NCI-H82 treated with DMSO at 0.1 percent for 48 hours (cell line): ENCODE results near the gene SMYD3.

ENCODE experiments used
- DNase-seq: peaks from one replicate; lab custom pipeline; 2025; ENCODE audit not compliant: unreplicated experiment; lab: John Stamatoyannopoulos, UW

Gene SMYD3

GRCh38 chr1:246122071-246122470, 385.0 kb downstream of the SMYD3 start:
- no peak for DNase-seq

- no peak for DNase-seq
Measured at GRCh38 chr1:246121533-246121932, 385.5 kb downstream of the SMYD3 start.

DNA sequence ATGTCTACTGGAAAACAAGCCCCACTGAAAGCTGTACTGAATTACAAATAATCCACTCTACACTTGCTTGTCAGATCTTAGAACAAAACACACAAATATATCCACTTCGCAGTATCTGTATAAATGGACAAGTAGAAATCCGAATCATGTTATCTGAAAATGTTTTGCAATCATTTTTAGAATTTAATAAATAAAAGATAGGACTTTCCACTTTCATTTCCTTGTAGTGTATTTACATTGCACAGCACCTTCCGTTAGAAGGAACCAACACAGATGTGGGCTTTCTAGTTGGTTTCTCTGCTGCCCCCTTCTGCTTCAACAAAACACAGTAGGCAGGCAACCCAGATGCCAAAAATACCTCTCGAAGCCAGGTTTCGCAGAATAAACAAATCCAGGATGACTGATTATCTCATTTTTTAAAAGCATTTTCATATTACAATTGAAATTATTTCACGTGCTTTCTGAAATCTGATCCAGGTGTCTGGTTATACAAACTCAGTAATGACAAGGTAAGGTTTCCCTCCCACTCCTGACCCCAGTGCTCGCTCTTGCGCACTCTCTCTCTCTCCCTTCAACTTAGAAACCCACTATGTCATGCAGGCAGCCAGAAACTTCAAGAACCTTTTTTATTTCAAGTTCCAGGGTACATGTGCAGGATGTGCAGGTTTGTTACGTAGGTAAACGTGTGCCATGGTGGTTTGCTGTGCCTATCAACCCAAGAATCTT, 389.9 kb downstream of the SMYD3 start:
- peak; percentile 14 for DNase-seq

GRCh38 chr1:246114369-246114768, 392.7 kb downstream of the SMYD3 start:
- DNase-seq: no peak

DNA sequence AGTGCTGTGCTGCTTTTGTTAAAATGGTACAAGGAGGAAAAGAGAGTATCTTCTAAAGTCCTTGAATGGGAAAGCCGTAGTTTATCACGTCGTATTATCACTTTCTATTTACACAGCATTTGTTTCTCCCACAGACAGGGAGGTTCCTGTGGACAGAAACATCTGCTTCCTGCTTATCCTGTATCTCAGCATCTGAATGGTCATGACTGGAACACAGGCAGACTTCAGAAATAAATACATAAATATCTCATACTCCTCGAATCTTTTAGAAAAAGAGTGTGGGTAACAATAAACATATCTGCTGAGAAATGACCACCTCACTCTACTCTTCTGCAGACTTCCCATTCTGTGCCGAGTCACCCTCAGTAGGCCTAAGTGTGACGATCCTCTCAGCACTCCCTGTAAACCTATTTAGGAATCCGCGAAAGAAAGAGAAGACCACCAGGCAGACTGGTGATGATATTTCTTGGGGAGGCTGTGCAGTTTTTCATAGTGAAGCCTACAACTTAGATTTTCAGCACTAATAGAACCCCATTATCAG, 393.5 kb downstream of the SMYD3 start:
- DNase-seq: no peak

DNA sequence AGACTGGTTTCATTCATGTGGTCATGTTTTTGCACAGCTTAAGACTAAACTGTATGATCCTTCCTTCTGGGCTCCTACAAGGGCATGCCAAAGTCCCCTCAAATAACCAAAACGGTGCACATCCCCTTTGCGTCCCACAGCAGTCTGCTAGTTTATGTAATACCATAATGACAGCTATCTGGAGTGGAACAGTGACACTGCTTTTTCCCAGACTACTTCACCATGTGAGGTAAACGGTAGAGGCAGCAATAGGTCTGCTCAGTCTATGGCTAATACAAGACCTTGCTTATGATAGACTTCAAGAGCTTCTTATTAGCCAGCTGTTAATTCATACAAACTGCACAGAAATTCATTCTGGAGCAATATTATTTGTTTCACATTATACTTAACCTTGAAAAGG, 395.5 kb downstream of the SMYD3 start:
- DNase-seq: no peak

GRCh38 chr1:246110343-246111219, 396.5 kb downstream of the SMYD3 start:
- DNase-seq: no peak

- DNase-seq: no peak
Measured at GRCh38 chr1:246108278-246108925, 398.7 kb downstream of the SMYD3 start.

- DNase-seq: no peak
Measured at GRCh38 chr1:246107516-246108277, 399.4 kb downstream of the SMYD3 start.

DNA sequence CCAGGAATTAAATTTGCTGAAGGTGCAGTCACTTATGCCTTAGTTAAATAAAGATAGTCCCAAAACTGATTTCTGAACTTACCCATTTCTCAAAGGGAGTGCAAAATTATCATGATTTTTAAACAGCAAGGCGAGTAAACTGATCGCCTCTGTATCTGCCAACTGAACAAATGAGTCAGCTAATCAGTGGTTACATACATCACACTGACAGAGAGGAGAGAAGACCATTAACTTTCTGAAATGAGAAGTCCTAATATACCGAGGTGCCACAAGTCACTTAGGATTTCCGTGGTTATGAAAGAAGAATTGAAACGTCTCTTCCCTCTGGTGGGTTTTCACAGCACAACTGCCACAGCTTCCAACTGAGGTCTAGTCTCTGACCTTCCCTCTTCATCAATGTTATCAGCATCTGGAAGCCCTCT, 400.7 kb downstream of the SMYD3 start:
- DNase-seq: no peak

DNA sequence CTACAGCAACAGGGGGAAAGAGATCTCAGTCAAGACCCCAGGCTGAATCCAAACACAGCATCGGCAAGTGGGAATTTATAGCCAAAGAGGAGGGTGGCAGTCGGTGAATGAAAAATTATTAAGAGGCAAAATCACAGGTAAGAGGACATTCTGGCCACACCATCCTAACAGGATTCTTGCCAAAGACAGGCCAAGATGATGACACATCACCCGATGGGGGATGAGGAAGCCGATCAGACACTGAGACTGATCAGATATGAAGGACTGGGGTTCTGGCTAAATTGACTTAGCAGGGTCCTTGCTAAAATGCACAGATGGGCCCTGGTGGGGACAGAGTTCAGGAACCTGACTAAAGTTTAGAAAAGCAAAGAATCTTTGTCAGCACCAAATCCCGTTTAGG, 402.2 kb downstream of the SMYD3 start:
- DNase-seq: no peak

DNA sequence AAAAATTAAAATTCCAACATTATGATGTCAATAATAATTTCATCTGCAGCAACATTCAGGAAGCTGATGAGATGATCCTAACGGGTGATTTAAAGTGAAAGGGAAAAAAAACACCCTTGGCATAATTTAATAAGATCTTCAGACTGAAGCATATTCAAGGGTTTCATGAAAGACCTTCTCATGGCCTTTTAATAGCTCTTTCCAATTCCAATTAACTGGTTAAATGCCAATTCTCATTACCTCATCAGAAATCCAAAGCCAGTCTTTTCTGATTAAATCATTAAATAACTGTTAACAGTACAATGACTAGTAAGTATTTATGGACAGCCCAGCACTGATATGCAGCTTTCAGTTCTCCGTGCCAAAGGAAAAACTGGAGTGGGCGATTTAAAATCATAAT, 407.5 kb downstream of the SMYD3 start:
- DNase-seq: no peak

- DNase-seq: no peak
Measured at GRCh38 chr1:246096356-246096755, 410.7 kb downstream of the SMYD3 start.

GRCh38 chr1:246095443-246095842, 411.6 kb downstream of the SMYD3 start:
- no peak for DNase-seq

- DNase-seq: no peak
Measured at GRCh38 chr1:246093230-246093629, 413.8 kb downstream of the SMYD3 start.

DNA sequence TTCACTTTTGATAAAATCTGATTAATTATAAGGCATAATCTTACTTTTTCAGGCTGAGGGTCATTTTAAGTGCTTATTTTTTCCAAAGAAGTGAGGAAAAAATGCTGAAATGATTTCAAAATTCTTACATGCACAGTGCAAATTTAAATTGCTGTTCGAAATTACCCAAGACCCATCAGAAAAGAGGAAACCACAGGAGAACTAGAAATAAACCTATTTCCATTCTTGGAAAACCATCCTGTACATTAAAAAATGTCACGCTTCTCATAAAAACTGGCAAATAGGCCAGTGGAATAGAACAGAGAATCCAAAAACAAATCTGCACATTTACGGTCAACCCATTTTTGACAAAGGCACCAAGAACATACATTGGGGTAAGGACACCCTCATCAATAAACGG, 414.9 kb downstream of the SMYD3 start:
- DNase-seq: no peak

DNA sequence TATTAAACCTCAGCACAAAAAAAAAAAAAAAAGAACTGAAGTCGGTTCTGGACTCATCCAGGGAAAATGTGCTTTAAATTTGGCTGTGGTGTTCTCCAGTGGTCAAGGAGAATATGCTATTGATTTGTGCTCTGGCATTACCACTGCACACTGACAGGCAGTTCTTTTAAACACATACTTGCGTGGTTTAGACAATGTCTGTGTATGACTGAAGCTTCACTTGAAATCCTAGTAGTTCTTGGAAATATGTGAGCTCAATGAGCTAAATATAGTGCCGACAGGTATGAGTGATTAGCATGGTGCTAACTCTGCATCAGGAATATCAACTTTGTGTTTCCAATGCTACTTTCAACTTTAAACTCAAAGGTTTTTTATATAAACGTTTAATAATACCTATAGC, 415.6 kb downstream of the SMYD3 start:
- no peak for DNase-seq

GRCh38 chr1:246086191-246086590, 420.9 kb downstream of the SMYD3 start:
- DNase-seq: no peak

- no peak for DNase-seq
Measured at GRCh38 chr1:246083416-246083815, 423.7 kb downstream of the SMYD3 start.

DNA sequence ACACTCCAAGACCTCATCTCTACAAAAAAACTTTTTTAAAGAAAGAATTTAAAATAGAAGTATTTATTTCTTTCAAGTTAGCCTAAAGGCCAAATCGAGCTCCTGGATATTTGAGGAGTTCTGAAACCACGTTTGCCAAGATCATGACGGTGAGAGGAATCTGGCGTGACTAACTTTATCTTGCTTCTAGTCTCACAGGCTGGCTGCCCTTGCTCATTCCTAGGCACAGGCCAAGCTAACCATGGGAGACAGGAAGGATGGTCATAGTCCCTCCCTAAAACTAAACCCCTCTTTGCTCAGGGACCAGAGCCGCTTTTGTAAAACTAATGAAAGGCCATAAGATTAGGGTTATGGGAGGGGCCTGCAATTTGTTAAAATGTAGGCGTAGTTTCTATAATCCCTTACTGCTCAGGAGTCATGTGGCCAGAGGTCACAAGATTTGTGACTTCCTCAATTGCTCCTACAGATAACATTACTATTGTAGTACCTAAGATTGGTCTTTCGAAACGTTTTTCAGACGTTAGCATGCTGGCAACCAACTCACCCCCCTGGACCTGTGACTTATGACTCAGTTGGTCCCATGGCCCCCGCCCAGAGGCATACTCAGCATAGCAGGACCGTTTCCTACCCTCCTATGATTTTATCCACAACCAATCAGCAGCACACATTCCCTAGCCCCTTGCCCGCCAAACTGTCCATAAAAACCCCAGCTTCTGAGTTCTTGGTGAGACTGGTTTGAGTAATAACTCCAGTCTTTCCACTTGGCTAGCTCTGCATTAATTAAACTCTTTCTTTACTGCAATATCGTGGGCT, 425.0 kb downstream of the SMYD3 start:
- DNase-seq: no peak
